NOMO-1 (cell line): ENCODE data around the gene NME2.
"Not testable (repeated sequence)": the region's sequence is repeated elsewhere in the genome, so short reads cannot be mapped to it uniquely, and the experiment has no call there.

Experiments used
- DNase-seq, 2 experiments: peaks; one replicate each; lab custom pipeline; 2025; ENCODE audit not compliant: unreplicated experiment in 2 of 2; lab: John Stamatoyannopoulos, UW

NME2 gene

GRCh38 chr17:51166198-51166986 is at the start of gene NME2:
TSS of gene NME2 (plus strand) at chr17:51166411. CDS start at chr17:51166831, 420 bp downstream.
- DNase-seq = peak; percentile 78 to 83

- no peak for DNase-seq
Measured at GRCh38 chr17:51118330-51119195, 47.6 kb upstream of the NME2 start.

GRCh38 chr17:51119415-51120356 is 46.5 kb upstream of the NME2 start:
- DNase-seq = peak in 1 of 2 experiments; percentile 45

GRCh38 chr17:51120357-51120738 is 45.9 kb upstream of the NME2 start:
- peak in 1 of 2 experiments; percentile 70 for DNase-seq

- peak; percentile 88 to 98 for DNase-seq
Measured at GRCh38 chr17:51120739-51121619, 45.2 kb upstream of the NME2 start, which contains the start of gene SPAG9. TSS of gene SPAG9 (minus strand) at chr17:51120868. CDS start at chr17:51120656, 212 bp downstream.

GRCh38 chr17:51121620-51122472 is 44.4 kb upstream of the NME2 start:
- peak; percentile 87 to 93 for DNase-seq

- DNase-seq = not testable (repeated sequence)
Measured at GRCh38 chr17:51122473-51123115, 43.6 kb upstream of the NME2 start.

- no peak for DNase-seq
Measured at GRCh38 chr17:51124640-51125503, 41.3 kb upstream of the NME2 start.

- DNase-seq = no peak
Measured at GRCh38 chr17:51128076-51128475, 38.1 kb upstream of the NME2 start.

- peak in 1 of 2 experiments; percentile 15 for DNase-seq
Measured at GRCh38 chr17:51132964-51133319, 33.3 kb upstream of the NME2 start.

- DNase-seq = no peak
Measured at GRCh38 chr17:51133365-51133764, 32.8 kb upstream of the NME2 start.

GRCh38 chr17:51135956-51136355 is 30.3 kb upstream of the NME2 start:
- no peak for DNase-seq

GRCh38 chr17:51142597-51142996 is 23.6 kb upstream of the NME2 start:
- no peak for DNase-seq

GRCh38 chr17:51144266-51145022 is 21.8 kb upstream of the NME2 start:
- no peak for DNase-seq

GRCh38 chr17:51147650-51148049 is 18.6 kb upstream of the NME2 start:
- DNase-seq = no peak

- DNase-seq = no peak
Measured at GRCh38 chr17:51149163-51149562, 17.0 kb upstream of the NME2 start.

GRCh38 chr17:51150932-51151331 is 15.3 kb upstream of the NME2 start:
- DNase-seq = no peak
